ENCODE results near the gene FEZ2. TPM values are rescaled to one million over a fixed set of nuclear protein-coding genes. Genes with fewer than 3 reads are reported as not detected.

FEZ2 gene
- total and polyA plus RNA-seq, 2 donors = 28.2 to 39.9 TPM

DNA sequence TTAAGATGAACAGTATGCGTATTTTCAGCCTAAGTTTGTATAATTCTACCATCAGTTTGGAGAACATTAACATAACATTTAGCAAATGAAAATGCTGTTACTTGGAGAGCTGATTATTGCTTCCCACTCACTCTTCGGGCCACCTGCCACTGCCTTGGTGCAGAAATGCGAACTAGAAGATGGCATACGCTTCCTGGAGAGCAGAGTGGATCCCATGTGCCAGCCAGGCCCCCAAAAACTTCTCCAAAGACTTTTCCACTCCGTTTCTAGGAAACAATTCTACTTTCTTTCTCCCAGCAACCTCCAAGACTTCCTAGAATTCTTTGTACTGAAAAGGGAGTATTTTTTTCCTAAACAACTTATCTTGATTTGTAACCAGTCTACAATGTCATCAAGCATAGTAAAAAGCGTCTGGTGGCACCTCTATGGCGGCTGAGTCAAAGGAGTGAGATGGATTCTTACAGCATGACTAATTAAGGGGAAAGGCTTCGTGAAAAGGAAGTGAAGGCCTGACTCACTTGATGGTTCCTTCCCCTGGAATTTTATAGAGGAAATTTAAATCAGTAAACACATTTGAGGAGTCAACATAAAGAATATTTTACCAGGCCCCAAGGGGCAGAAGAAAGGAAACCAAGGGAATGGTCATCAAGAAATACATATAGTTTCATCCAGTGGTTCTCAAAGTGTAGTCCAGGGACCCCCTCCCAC is 36.6 kb downstream of the FEZ2 start:
- Histone ChIP-seq H3K36me3 (ENCODE audit: control insufficient read depth in 2 of 2, insufficient read depth in 2 of 2, low read length in 1 of 2) (peaks cover 0 to 11% of the 10 kb centered on the region in 2 donors), H3K4me3 (ENCODE audit: low read length in 2 of 2) (no peak overlapping the region), H3K9me3 (ENCODE audit: control insufficient read depth in 2 of 2, insufficient read depth in 1 of 2, low read length in 1 of 2) (no peaks in the 10 kb centered on the region), H3K27ac (ENCODE audit: low read depth in 1 of 2, low read length in 1 of 2) (no peak overlapping the region), H3K4me1 (ENCODE audit: control insufficient read depth in 2 of 2, insufficient read depth in 2 of 2, low read length in 2 of 2) (no peaks in the 10 kb centered on the region), H3K27me3 (ENCODE audit: control insufficient read depth in 2 of 2, insufficient read depth in 1 of 2, low read length in 1 of 2) (no peaks in the 10 kb centered on the region)
- DNase-seq (ENCODE audit: low read depth in 6 of 9, low spot score in 9 of 9) = no peak
- 98% methylated on average over 8 of the region's 8 CpGs for WGBS

DNA sequence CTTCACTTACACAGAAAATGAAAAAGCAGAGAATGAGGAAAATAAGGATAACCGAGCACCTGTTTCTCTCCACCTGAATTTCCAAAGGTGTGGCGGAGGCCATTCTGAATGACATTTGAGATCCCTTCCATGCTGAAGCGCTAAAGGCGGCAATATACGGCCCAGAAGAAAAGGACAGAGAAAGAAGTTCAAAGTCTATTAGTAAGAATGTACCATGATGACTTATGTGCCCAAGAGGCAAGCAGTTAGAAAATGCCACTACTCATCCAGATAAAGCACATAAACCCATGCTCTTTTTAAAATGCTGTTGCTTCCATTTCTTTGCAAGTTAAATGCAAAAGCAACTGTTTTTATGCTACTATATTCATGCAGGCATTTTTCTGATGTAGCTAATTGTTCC is 37.2 kb downstream of the FEZ2 start:
- Histone ChIP-seq H3K4me1 (ENCODE audit: control insufficient read depth in 2 of 2, insufficient read depth in 2 of 2, low read length in 2 of 2) (no peaks in the 10 kb centered on the region), H3K4me3 (ENCODE audit: low read length in 2 of 2) (no peak overlapping the region), H3K36me3 (ENCODE audit: control insufficient read depth in 2 of 2, insufficient read depth in 2 of 2, low read length in 1 of 2) (peaks cover 0 to 11% of the 10 kb centered on the region in 2 donors), H3K27me3 (ENCODE audit: control insufficient read depth in 2 of 2, insufficient read depth in 1 of 2, low read length in 1 of 2) (no peaks in the 10 kb centered on the region), H3K27ac (ENCODE audit: low read depth in 1 of 2, low read length in 1 of 2) (no peak overlapping the region), H3K9me3 (ENCODE audit: control insufficient read depth in 2 of 2, insufficient read depth in 1 of 2, low read length in 1 of 2) (no peaks in the 10 kb centered on the region)
- DNase-seq (ENCODE audit: low read depth in 6 of 9, low spot score in 9 of 9) = no peak
- WGBS = 98% methylated on average over 5 of the region's 5 CpGs

DNA sequence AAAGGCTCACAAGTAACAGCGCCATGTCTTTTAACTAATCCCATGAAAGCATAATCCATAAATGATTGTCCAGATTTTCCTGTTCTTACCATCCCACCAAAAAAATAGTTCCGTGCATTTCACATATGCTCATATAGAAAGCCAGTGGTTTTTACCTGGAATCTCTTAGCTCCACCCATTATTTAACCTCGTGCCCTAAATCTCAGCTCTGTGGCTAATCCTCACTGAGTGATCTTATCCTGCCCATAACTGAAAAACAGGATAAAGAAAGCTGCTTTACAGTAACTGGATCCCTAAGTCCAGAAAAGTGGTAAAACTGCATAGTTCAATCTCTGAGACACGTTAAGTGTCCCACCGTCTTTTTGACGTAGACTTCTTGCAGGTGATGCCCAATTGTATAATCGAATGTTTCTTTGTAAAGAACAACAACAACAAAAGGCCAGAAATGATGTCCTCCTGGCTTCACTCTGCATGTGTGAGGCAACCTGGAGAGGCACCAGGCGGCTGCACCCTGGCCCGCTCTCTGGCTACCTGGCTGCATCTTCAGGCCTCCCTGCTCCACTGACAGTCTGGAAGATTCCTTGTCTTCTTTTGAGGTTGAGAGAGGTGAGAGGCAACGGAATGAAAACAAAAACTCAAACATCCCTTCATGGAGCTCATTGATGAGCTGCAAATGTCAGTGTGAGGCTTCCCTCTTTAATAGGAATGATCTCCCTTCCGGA is 38.6 kb downstream of the FEZ2 start:
- DNase-seq (ENCODE audit: low read depth in 6 of 9, low spot score in 9 of 9) = no peak
- peaks cover 0 to 13% of the 10 kb centered on the region in 2 donors for H3K36me3 ChIP-seq (ENCODE audit: control insufficient read depth in 2 of 2, insufficient read depth in 2 of 2, low read length in 1 of 2)
- 98% methylated on average over 11 of the region's 11 CpGs for WGBS

DNA sequence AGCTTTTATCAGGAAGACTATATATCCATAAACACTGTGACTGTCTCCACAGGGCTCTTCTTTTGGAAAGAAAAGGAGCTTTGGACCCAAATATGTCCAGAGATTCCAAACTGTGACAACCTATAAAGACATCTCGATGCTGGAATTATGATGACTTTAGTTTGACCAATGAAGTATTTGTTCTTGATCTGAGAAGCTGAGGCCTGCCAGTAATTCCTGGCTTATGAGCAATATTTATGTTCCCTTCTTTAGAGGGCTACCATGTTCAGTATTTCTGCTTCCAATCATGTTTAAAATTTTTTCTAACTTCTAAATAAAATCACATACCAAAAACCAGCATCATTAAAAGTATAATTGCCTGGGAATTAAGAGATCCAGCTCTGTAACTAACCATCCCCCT is 41.1 kb downstream of the FEZ2 start:
- no peak for DNase-seq (ENCODE audit: low read depth in 6 of 9, low spot score in 9 of 9)
- Histone ChIP-seq H3K27ac (ENCODE audit: low read depth in 1 of 2, low read length in 1 of 2) (no peak overlapping the region), H3K4me1 (ENCODE audit: control insufficient read depth in 2 of 2, insufficient read depth in 2 of 2, low read length in 2 of 2) (no peaks in the 10 kb centered on the region), H3K9me3 (ENCODE audit: control insufficient read depth in 2 of 2, insufficient read depth in 1 of 2, low read length in 1 of 2) (no peaks in the 10 kb centered on the region), H3K36me3 (ENCODE audit: control insufficient read depth in 2 of 2, insufficient read depth in 2 of 2, low read length in 1 of 2) (peaks cover 4 to 16% of the 10 kb centered on the region in 2 donors), H3K27me3 (ENCODE audit: control insufficient read depth in 2 of 2, insufficient read depth in 1 of 2, low read length in 1 of 2) (no peaks in the 10 kb centered on the region), H3K4me3 (ENCODE audit: low read length in 2 of 2) (no peak overlapping the region)
- WGBS = 98% methylated on average over 1 of the region's 1 CpG

More for the DNA sequence above, 38.6 kb downstream of the FEZ2 start:
- H3K27ac ChIP-seq (ENCODE audit: low read depth in 1 of 2, low read length in 1 of 2) = no peak overlapping the region
- no peaks in the 10 kb centered on the region for H3K27me3 ChIP-seq (ENCODE audit: control insufficient read depth in 2 of 2, insufficient read depth in 1 of 2, low read length in 1 of 2)
- H3K9me3 ChIP-seq (ENCODE audit: control insufficient read depth in 2 of 2, insufficient read depth in 1 of 2, low read length in 1 of 2) = no peaks in the 10 kb centered on the region
- no peak overlapping the region for H3K4me3 ChIP-seq (ENCODE audit: low read length in 2 of 2)
- H3K4me1 ChIP-seq (ENCODE audit: control insufficient read depth in 2 of 2, insufficient read depth in 2 of 2, low read length in 2 of 2) = no peaks in the 10 kb centered on the region

DNA sequence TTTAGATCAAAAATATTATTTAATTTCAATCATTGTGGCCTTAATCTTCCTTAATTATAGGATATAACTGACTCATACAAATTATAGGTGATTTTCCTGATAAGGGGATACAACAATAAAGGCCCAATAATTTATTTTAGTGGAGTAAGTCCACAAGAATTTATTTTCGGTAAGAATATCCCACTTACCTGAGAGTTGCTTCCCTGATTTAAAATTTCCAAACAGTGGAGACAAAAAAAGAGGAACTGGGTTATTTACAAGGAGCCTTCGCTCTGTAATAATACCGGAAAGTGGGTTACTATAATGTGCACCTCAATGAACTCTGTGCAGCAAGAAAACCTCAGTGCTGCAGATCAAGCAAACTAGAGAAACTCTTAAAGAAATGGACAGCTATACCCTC is 42.2 kb downstream of the FEZ2 start:
- Histone ChIP-seq H3K27me3 (ENCODE audit: control insufficient read depth in 2 of 2, insufficient read depth in 1 of 2, low read length in 1 of 2) (no peaks in the 10 kb centered on the region), H3K4me1 (ENCODE audit: control insufficient read depth in 2 of 2, insufficient read depth in 2 of 2, low read length in 2 of 2) (no peaks in the 10 kb centered on the region), H3K9me3 (ENCODE audit: control insufficient read depth in 2 of 2, insufficient read depth in 1 of 2, low read length in 1 of 2) (no peaks in the 10 kb centered on the region), H3K36me3 (ENCODE audit: control insufficient read depth in 2 of 2, insufficient read depth in 2 of 2, low read length in 1 of 2) (peaks cover 7 to 18% of the 10 kb centered on the region in 2 donors), H3K4me3 (ENCODE audit: low read length in 2 of 2) (no peak overlapping the region), H3K27ac (ENCODE audit: low read depth in 1 of 2, low read length in 1 of 2) (no peak overlapping the region)
- DNase-seq (ENCODE audit: low read depth in 6 of 9, low spot score in 9 of 9) = no peak
- WGBS = 94% methylated on average over 3 of the region's 3 CpGs

DNA sequence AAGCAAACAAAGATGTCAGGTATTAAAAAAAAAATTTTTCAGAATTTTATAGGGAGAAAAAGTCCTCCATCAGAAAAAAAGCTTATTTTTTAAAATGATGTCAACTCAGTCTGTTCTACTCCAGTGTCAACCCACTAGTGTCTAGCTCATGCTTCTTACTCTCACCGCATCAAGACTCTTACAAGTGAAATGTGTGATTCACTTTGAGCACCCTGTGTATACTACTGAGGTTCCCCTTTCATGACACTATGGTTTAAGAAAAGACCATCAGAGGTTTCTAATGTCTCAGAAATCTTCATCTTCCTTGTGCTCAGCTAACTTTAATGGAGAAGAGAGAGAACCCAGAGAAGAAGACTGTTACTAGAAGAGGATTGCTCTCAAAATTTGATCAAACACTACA is 43.4 kb downstream of the FEZ2 start:
- Histone ChIP-seq H3K4me3 (ENCODE audit: low read length in 2 of 2) (no peak overlapping the region), H3K27me3 (ENCODE audit: control insufficient read depth in 2 of 2, insufficient read depth in 1 of 2, low read length in 1 of 2) (no peaks in the 10 kb centered on the region), H3K9me3 (ENCODE audit: control insufficient read depth in 2 of 2, insufficient read depth in 1 of 2, low read length in 1 of 2) (no peaks in the 10 kb centered on the region), H3K27ac (ENCODE audit: low read depth in 1 of 2, low read length in 1 of 2) (no peak overlapping the region), H3K36me3 (ENCODE audit: control insufficient read depth in 2 of 2, insufficient read depth in 2 of 2, low read length in 1 of 2) (peaks cover 7 to 19% of the 10 kb centered on the region in 2 donors), H3K4me1 (ENCODE audit: control insufficient read depth in 2 of 2, insufficient read depth in 2 of 2, low read length in 2 of 2) (peaks cover 3% of the 10 kb centered on the region in 2 donors)
- 92% methylated on average over 1 of the region's 1 CpG for WGBS
- DNase-seq (ENCODE audit: low read depth in 6 of 9, low spot score in 9 of 9) = no peak

DNA sequence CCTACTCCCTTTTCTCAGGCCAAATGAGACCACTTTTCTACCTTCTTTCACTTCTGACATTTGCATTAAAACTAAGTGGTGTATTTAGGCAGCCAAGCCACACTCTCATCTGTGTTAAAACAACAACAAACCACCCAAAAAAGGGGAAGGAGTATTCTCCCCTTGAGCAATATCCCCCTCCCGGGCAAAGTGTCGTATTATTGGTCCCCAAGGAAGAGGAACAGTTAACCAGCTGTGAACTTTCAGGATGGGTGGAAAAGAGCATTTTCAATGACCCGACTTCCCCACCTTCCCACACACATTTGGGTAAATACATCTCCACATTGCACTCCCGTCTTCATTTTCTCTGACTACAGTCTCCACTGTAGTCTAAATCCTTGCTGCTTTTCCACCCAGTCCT is 44.3 kb downstream of the FEZ2 start:
- H3K36me3 ChIP-seq (ENCODE audit: control insufficient read depth in 2 of 2, insufficient read depth in 2 of 2, low read length in 1 of 2) = peaks cover 7 to 19% of the 10 kb centered on the region in 2 donors
- H3K9me3 ChIP-seq (ENCODE audit: control insufficient read depth in 2 of 2, insufficient read depth in 1 of 2, low read length in 1 of 2) = no peaks in the 10 kb centered on the region
- WGBS = 71% methylated on average over 4 of the region's 4 CpGs
- peaks cover 5 to 8% of the 10 kb centered on the region in 2 donors for H3K4me1 ChIP-seq (ENCODE audit: control insufficient read depth in 2 of 2, insufficient read depth in 2 of 2, low read length in 2 of 2)
- no peak overlapping the region for H3K27ac ChIP-seq (ENCODE audit: low read depth in 1 of 2, low read length in 1 of 2)
- no peak overlapping the region for H3K4me3 ChIP-seq (ENCODE audit: low read length in 2 of 2)
- no peaks in the 10 kb centered on the region for H3K27me3 ChIP-seq (ENCODE audit: control insufficient read depth in 2 of 2, insufficient read depth in 1 of 2, low read length in 1 of 2)
- no peak for DNase-seq (ENCODE audit: low read depth in 6 of 9, low spot score in 9 of 9)

DNA sequence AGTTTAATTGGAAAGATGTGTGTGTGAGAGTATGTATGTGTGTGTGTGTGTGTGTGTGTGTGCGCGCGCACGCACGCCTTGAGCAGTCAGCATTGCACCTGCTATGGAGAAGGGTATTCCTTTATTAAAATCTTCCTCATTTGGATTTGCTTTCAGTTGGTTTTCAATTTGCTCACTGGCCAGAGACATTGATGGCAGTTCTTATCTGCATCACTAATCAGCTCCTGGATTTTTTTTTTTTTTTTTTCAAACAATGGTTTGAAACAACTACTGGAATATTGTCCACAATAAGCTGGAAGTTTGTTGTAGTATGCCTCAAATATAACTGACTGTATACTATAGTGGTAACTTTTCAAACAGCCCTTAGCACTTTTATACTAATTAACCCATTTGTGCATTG is 48.0 kb downstream of the FEZ2 start:
- H3K36me3 ChIP-seq (ENCODE audit: control insufficient read depth in 2 of 2, insufficient read depth in 2 of 2, low read length in 1 of 2) = peaks cover 7 to 20% of the 10 kb centered on the region in 2 donors
- no peak overlapping the region for H3K4me3 ChIP-seq (ENCODE audit: low read length in 2 of 2)
- H3K4me1 ChIP-seq (ENCODE audit: control insufficient read depth in 2 of 2, insufficient read depth in 2 of 2, low read length in 2 of 2) = peaks cover 8 to 12% of the 10 kb centered on the region in 2 donors
- H3K27ac ChIP-seq (ENCODE audit: low read depth in 1 of 2, low read length in 1 of 2) = peak overlapping the region in 1 of 2 donors; percentile 91
- no peaks in the 10 kb centered on the region for H3K27me3 ChIP-seq (ENCODE audit: control insufficient read depth in 2 of 2, insufficient read depth in 1 of 2, low read length in 1 of 2)
- 98% methylated on average over 5 of the region's 5 CpGs for WGBS
- no peaks in the 10 kb centered on the region for H3K9me3 ChIP-seq (ENCODE audit: control insufficient read depth in 2 of 2, insufficient read depth in 1 of 2, low read length in 1 of 2)
- peak in 1 of 9 donors; percentile 8 for DNase-seq (ENCODE audit: low read depth in 6 of 9, low spot score in 9 of 9)

DNA sequence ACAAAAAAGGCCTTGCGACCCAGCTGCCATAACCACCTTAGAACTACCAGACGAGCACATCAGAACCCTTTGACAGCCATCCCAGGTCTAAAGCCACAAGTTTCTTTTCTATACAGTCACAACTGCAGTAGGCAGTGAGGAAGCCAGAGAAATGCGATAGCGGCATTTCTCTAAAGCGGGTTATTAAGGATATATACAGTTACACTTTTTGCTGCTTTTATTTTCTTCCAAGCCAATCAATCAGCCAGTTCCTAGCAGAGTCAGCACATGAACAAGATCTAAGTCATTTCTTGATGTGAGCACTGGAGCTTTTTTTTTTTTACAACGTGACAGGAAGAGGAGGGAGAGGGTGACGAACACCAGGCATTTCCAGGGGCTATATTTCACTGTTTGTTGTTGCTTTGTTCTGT is 48.8 kb downstream of the FEZ2 start:
- Histone ChIP-seq H3K27ac (ENCODE audit: low read depth in 1 of 2, low read length in 1 of 2) (peak overlapping the region; percentile 82 to 91), H3K36me3 (ENCODE audit: control insufficient read depth in 2 of 2, insufficient read depth in 2 of 2, low read length in 1 of 2) (peaks cover 7 to 21% of the 10 kb centered on the region in 2 donors), H3K4me3 (ENCODE audit: low read length in 2 of 2) (peak overlapping the region in 1 of 2 donors; percentile 12), H3K9me3 (ENCODE audit: control insufficient read depth in 2 of 2, insufficient read depth in 1 of 2, low read length in 1 of 2) (no peaks in the 10 kb centered on the region), H3K4me1 (ENCODE audit: control insufficient read depth in 2 of 2, insufficient read depth in 2 of 2, low read length in 2 of 2) (peaks cover 8 to 12% of the 10 kb centered on the region in 2 donors), H3K27me3 (ENCODE audit: control insufficient read depth in 2 of 2, insufficient read depth in 1 of 2, low read length in 1 of 2) (no peaks in the 10 kb centered on the region)
- peak; percentile 29 to 84 (median 54) for DNase-seq (ENCODE audit: low read depth in 6 of 9, low spot score in 9 of 9)
- WGBS = 33% methylated on average over 7 of the region's 7 CpGs
